CD4-positive, alpha-beta T cell (primary cell): ENCODE data around the gene MYBPC3. TPM values are rescaled to one million over a fixed set of nuclear protein-coding genes. Genes with fewer than 3 reads are reported as not detected.

ENCODE experiments used
- ATAC-seq: fragments of 200-7000 bp; cut with Tn5 transposase; one replicate; pipeline ENCODE4 v1.10.0; 2022; ENCODE audit warnings: mild to moderate bottlenecking; ENCODE audit not compliant: poor library complexity
- CTCF ChIA-PET: fragments of 350-600 bp; sonication (Branson Sonifier 250); formaldehyde crosslinking; loops from one replicate; lab custom pipeline; 2021; ENCODE audit warnings: antibody characterized with exemption, inconsistent platforms; lab: Charles Lee
- POLR2A ChIA-PET: fragments of 350-600 bp; sonication (Branson Sonifier 250); formaldehyde crosslinking; loops from one replicate; lab custom pipeline; 2021; ENCODE audit warnings: antibody characterized with exemption, inconsistent platforms; lab: Charles Lee
- DNase-seq, 14 experiments: peaks; one replicate each; pipeline ENCODE4 v3.0.0-alpha.2; 2013 to 2020; ENCODE audit warnings: mixed read lengths in 2 of 14
- H3K27ac ChIP-seq, 2 donors: one replicate each; pipeline versions ENCODE4 v1.5.1 to v1.7.0; 2013; ENCODE audit warnings: low read length in 2 of 2, low read depth in 1 of 2, mild to moderate bottlenecking in 1 of 2
- H3K27me3 ChIP-seq, 2 experiments: 1 replicate in 1 of 2; 2 replicates in 1 of 2; pipeline versions ENCODE4 v1.6.1 to v1.7.0; 2013; ENCODE audit warnings: low read length in 2 of 2, control low read depth in 1 of 2, mild to moderate bottlenecking in 1 of 2, moderate library complexity in 1 of 2; ENCODE audit not compliant: insufficient read depth in 2 of 2, control insufficient read depth in 1 of 2
- H3K36me3 ChIP-seq: one replicate; pipeline ENCODE4 v1.6.1; 2013; ENCODE audit warnings: low read length, control low read depth; ENCODE audit not compliant: insufficient read depth
- H3K4me1 ChIP-seq: one replicate; pipeline ENCODE4 v1.6.1; 2013; ENCODE audit warnings: low read length, control low read depth; ENCODE audit not compliant: insufficient read depth
- H3K4me3 ChIP-seq: one replicate; pipeline ENCODE4 v1.5.1; 2013; ENCODE audit warnings: mild to moderate bottlenecking, low read length, moderate library complexity
- H3K9me3 ChIP-seq, 2 experiments: 1 replicate in 1 of 2; 2 replicates in 1 of 2; pipeline versions ENCODE4 v1.6.1 to v1.7.0; 2013; ENCODE audit warnings: low read length in 2 of 2, mild to moderate bottlenecking in 2 of 2, control low read depth in 1 of 2, moderate library complexity in 1 of 2; ENCODE audit not compliant: control insufficient read depth in 1 of 2, insufficient read depth in 1 of 2
- H3K27ac Mint-ChIP-seq: one replicate; pipeline ENCODE4 v1.8.0; 2020; ENCODE audit warnings: mixed read lengths
- H3K27me3 Mint-ChIP-seq: one replicate; pipeline ENCODE4 v1.8.0; 2021; ENCODE audit warnings: mixed read lengths
- H3K36me3 Mint-ChIP-seq: one replicate; pipeline ENCODE4 v1.8.0; 2021; ENCODE audit warnings: low read depth, mixed read lengths
- H3K4me1 Mint-ChIP-seq: one replicate; pipeline ENCODE4 v1.8.0; 2021; ENCODE audit warnings: low read depth, mixed read lengths
- H3K4me3 Mint-ChIP-seq: one replicate; pipeline ENCODE4 v1.8.0; 2020; ENCODE audit warnings: mild to moderate bottlenecking, mixed read lengths
- H3K9me3 Mint-ChIP-seq: one replicate; pipeline ENCODE4 v1.8.0; 2020; ENCODE audit warnings: mixed read lengths
- CTCF ChIP-seq: fragments of 200-600 bp; IDR thresholded peaks from one replicate; pipeline ENCODE4 v1.8.0; 2022; ENCODE audit warnings: antibody characterized with exemption, mild to moderate bottlenecking
- intact Hi-C, 2 experiments: fragments of 100-400 bp; cut with DNase I in 1 of 2; cut with micrococcal nuclease in 1 of 2; formaldehyde crosslinking; loops; one replicate each; pipeline versions ENCODE4 v1.15.1 to v1.9.0; 2023 to 2025; cut with DNase I, micrococcal nuclease
- total RNA-seq, 174 experiments: library from RNA in 2 of 174; stranded (reverse) in 2 of 174; gene quantifications; one replicate each; pipeline ENCODE4 v1.2.3 and lab custom pipeline; 2021 to 2026

The MYBPC3 gene
- total RNA-seq, 2 experiments from 2014 or later = not detected

GRCh38 chr11:47379317-47379716 is 26.8 kb upstream of the MYBPC3 start:
- H3K27me3 ChIP-seq = no peaks in the 10 kb centered on the region
- Mint-ChIP-seq H3K4me3 (no peak overlapping the region), H3K27me3 (no peaks in the 10 kb centered on the region), H3K4me1 (no peaks in the 10 kb centered on the region), H3K27ac (no peak overlapping the region), H3K9me3 (no peaks in the 10 kb centered on the region), H3K36me3 (no peaks in the 10 kb centered on the region)
- CTCF ChIA-PET = no interaction called here
- no peak for DNase-seq
- POLR2A ChIA-PET = interaction anchor here (1.5 to 1.7 kb wide), 2 partner anchors 11 to 15 kb away, joined by 3 to 5 read pairs; no protein-coding TSS in a partner anchor
- no peaks in the 10 kb centered on the region for H3K36me3 ChIP-seq
- H3K4me3 ChIP-seq = no peak overlapping the region
- TF ChIP-seq CTCF = no peak
- no peaks in the 10 kb centered on the region for H3K9me3 ChIP-seq
- peaks cover 4% of the 10 kb centered on the region for H3K4me1 ChIP-seq
- no peak for ATAC-seq
- intact Hi-C loops = no loop called here
- H3K27ac ChIP-seq = no peak overlapping the region

GRCh38 chr11:47378836-47379170 is 26.3 kb upstream of the MYBPC3 start:
- Histone ChIP-seq H3K36me3 (no peaks in the 10 kb centered on the region), H3K27me3 (no peaks in the 10 kb centered on the region), H3K4me1 (peaks cover 10% of the 10 kb centered on the region), H3K9me3 (no peaks in the 10 kb centered on the region), H3K4me3 (no peak overlapping the region), H3K27ac (no peak overlapping the region)
- H3K27ac Mint-ChIP-seq = no peak overlapping the region
- DNase-seq (no peak), ATAC-seq (no peak)
- no peaks in the 10 kb centered on the region for H3K4me1 Mint-ChIP-seq
- TF ChIP-seq CTCF = no peak
- no peaks in the 10 kb centered on the region for H3K36me3 Mint-ChIP-seq
- H3K27me3 Mint-ChIP-seq = no peaks in the 10 kb centered on the region
- intact Hi-C loops = no loop called here
- no peak overlapping the region for H3K4me3 Mint-ChIP-seq
- ChIA-PET POLR2A (interaction anchor here (1.5 to 1.7 kb wide), 2 partner anchors 12 to 16 kb away, joined by 3 to 5 read pairs; no protein-coding TSS in a partner anchor), CTCF (no interaction called here)
- no peaks in the 10 kb centered on the region for H3K9me3 Mint-ChIP-seq

GRCh38 chr11:47378010-47378835 is 25.7 kb upstream of the MYBPC3 start, which contains the start of gene SPI1:
SPI1 (minus strand) TSS chr11:47378547; CDS start chr11:47378353, 194 bp downstream.
- CTCF ChIA-PET = no interaction called here
- peak within 1 kb of the TSS; percentile 38 for H3K4me3 ChIP-seq

More at GRCh38 chr11:47378010-47378835, 25.7 kb upstream of the MYBPC3 start, which contains the start of gene SPI1:
- Mint-ChIP-seq H3K36me3 (no peaks in the 10 kb centered on the region), H3K4me1 (no peaks in the 10 kb centered on the region), H3K27me3 (no peaks in the 10 kb centered on the region), H3K9me3 (no peaks in the 10 kb centered on the region), H3K4me3 (no peak within 1 kb of the TSS), H3K27ac (no peak within 1 kb of the TSS)
- Histone ChIP-seq H3K9me3 (no peaks in the 10 kb centered on the region), H3K36me3 (no peaks in the 10 kb centered on the region), H3K27ac (peak within 1 kb of the TSS in 1 of 2 donors; percentile 17), H3K27me3 (no peaks in the 10 kb centered on the region), H3K4me1 (peaks cover 13% of the 10 kb centered on the region)
- intact Hi-C loops = no loop called here
- POLR2A ChIA-PET = interaction anchor here (0.6 to 1.7 kb wide), 3 partner anchors 12 to 21 kb away, joined by 3 to 5 read pairs (median 3); no protein-coding TSS in a partner anchor
- ATAC-seq (no peak), DNase-seq (peak in 3 of 14 experiments; percentile 27 to 70 (median 64))
- TF ChIP-seq CTCF = no peak
